ENCODE results near the gene ZCCHC17.

Gene ZCCHC17

GRCh38 chr1:31295874-31296485, 852 bp upstream of the ZCCHC17 start:
- peak overlapping the region; percentile 94 for H3K4me3 ChIP-seq (replicated peaks; ENCODE audit: low read depth, low read length)
- no peak for DNase-seq (ENCODE audit: low read depth)
- TF ChIP-seq CTCF (IDR thresholded peaks at IDR 0.05; ENCODE audit: low read length, missing control alignments) = no peak

- peak; percentile 31 for DNase-seq (ENCODE audit: low read depth)
- TF ChIP-seq CTCF (IDR thresholded peaks at IDR 0.05; ENCODE audit: low read length, missing control alignments) = no peak
- H3K4me3 ChIP-seq (replicated peaks; ENCODE audit: low read depth, low read length) = peak overlapping the region; percentile 94
Observed at GRCh38 chr1:31297277-31298247, 730 bp downstream of the ZCCHC17 start.

- peak; percentile 7 for DNase-seq (ENCODE audit: low read depth)
- H3K4me3 ChIP-seq (replicated peaks; ENCODE audit: low read depth, low read length) = no peak overlapping the region
- TF ChIP-seq CTCF (IDR thresholded peaks at IDR 0.05; ENCODE audit: low read length, missing control alignments) = no peak
Observed at GRCh38 chr1:31299365-31299764, 2.5 kb downstream of the ZCCHC17 start.

- no peak overlapping the region for H3K4me3 ChIP-seq (replicated peaks; ENCODE audit: low read depth, low read length)
- no peak for DNase-seq (ENCODE audit: low read depth)
- no peak for TF ChIP-seq CTCF (IDR thresholded peaks at IDR 0.05; ENCODE audit: low read length, missing control alignments)
Observed at GRCh38 chr1:31300193-31300592, 3.4 kb downstream of the ZCCHC17 start.

GRCh38 chr1:31302709-31303441, 6.0 kb downstream of the ZCCHC17 start:
- TF ChIP-seq CTCF (IDR thresholded peaks at IDR 0.05; ENCODE audit: low read length, missing control alignments) = no peak
- no peak overlapping the region for H3K4me3 ChIP-seq (replicated peaks; ENCODE audit: low read depth, low read length)
- DNase-seq (ENCODE audit: low read depth) = peak; percentile 45

- no peak overlapping the region for H3K4me3 ChIP-seq (replicated peaks; ENCODE audit: low read depth, low read length)
- no peak for TF ChIP-seq CTCF (IDR thresholded peaks at IDR 0.05; ENCODE audit: low read length, missing control alignments)
- peak; percentile 93 for DNase-seq (ENCODE audit: low read depth)
Observed at GRCh38 chr1:31306278-31306677, 9.4 kb downstream of the ZCCHC17 start.

Data from fibroblast of pulmonary artery (primary cell).